Stimulated activated CD4-positive, alpha-beta T cell treated with anti-CD3 and anti-CD28 coated beads, TNF-alpha, amount 100 ng/mL, for 1 hour (primary cell): ENCODE data around the gene CCDC148.

ENCODE experiments used
- DNase-seq, 3 donors: peaks; one replicate each; pipeline ENCODE4 v3.0.0-alpha.2; 2020; ENCODE audit warnings: low read depth in 3 of 3, low spot score in 1 of 3

The CCDC148 gene

DNA sequence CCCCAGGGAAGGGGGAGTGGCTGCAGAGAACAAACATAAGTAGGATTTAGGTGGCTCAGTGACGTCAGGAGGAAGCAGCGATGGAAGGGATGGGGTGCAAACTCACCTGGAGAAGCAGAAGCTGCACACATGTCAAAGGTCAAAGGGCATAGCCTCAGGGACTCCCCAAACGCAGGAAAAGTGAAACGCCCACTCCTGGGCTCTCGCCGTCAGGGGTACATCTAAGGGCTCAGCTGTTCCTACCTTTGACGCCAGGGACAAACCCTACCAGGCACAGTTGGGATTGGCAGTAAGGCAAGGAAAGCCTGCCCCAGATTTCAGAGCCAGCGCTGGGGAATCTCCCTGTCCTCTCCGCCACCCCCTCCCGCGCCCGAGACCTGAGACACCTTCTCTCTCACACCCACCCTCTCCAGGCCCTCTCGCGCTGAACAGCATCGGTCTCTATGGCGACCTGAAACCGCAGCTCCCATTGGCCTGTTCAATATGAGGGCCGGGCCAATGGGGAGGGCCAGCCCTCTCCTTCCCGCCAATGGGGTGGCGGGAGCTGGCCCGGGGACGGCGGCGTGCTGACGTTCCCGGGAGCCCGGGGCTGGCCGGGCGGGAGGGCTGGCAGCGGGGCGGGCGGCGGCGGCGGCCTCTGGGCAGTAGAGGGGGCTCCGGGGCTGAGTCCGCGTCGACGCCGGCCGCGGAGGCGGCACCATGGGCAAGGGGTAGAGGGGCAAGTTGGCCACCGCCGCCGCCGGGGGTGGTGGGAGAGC is at the start of gene CCDC148, which contains the start of gene PKP4:
Gene CCDC148, minus strand, starts transcription at position 445 of the 758 bp plus-strand sequence. Its CDS starts 314 bp downstream, at position 131.
Gene PKP4, plus strand, starts transcription at position 644 of the 758 bp plus-strand sequence. CDS start 76,233 bp downstream, outside the sequence.
- peak; percentile 68 to 76 (median 73) for DNase-seq

GRCh38 chr2:158505448-158505934 is 48.9 kb upstream of the CCDC148 start:
- DNase-seq = no peak

GRCh38 chr2:158504088-158504487 is 47.5 kb upstream of the CCDC148 start:
- DNase-seq = no peak

DNA sequence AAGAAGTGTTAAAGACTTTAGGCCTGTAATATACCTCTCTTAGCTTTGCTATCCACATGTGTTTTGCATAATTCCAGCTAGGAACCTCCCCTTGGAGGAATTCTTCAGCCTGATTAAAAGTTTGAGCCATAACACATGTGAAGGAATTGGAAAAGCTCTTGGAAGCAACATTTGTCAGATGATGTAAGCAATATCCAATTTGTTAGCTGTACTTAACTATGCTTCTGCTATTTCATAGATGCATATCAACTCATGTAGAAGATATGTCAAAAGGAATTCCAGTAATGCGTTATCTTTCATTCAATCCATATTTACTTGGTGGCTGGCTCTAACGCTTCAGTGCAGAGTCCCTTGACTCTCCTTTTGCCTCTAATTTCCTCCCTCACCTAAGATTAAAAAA is 46.4 kb upstream of the CCDC148 start:
- no peak for DNase-seq

DNA sequence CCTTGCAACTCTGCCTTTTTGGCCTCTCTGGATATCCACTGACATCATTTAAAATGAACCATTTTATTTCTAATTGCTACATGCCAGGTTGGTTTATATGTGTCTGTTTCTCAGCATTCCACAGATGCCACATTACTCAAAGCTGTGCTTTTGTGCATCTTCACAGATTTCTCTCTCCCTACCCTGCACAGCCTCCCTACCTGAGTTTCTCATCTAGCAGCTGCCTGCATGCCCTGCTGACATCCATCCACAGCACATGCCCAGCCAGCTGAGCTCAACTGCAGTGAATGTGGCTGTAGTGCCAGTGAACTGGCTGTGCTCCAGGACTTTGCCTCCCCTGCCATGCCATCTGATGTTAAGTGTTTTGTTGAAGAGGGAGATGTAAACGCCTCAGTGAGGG is 44.7 kb upstream of the CCDC148 start:
- DNase-seq = no peak

GRCh38 chr2:158500333-158500732 is 43.8 kb upstream of the CCDC148 start:
- no peak for DNase-seq

- no peak for DNase-seq
Observed at GRCh38 chr2:158499383-158499782, 42.8 kb upstream of the CCDC148 start.

DNA sequence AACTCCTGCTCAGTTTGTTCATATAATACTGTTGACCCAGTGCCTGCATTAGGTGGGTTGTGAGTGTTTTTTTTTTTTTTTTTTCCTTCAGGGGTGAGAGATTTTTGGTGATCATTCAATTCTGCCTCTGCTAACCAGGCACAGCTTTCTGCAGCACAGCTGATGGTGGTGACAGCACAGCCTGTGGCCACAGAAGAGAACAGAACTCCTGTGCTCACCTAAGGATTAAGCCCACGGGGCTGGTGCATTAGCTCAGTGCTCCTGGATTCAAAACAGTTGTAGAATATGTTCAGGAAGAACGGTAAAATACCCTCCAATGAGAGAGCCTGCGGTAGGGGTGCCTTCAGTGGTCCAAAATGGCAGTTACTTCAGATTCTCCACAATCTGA is 42.2 kb upstream of the CCDC148 start:
- no peak for DNase-seq

DNA sequence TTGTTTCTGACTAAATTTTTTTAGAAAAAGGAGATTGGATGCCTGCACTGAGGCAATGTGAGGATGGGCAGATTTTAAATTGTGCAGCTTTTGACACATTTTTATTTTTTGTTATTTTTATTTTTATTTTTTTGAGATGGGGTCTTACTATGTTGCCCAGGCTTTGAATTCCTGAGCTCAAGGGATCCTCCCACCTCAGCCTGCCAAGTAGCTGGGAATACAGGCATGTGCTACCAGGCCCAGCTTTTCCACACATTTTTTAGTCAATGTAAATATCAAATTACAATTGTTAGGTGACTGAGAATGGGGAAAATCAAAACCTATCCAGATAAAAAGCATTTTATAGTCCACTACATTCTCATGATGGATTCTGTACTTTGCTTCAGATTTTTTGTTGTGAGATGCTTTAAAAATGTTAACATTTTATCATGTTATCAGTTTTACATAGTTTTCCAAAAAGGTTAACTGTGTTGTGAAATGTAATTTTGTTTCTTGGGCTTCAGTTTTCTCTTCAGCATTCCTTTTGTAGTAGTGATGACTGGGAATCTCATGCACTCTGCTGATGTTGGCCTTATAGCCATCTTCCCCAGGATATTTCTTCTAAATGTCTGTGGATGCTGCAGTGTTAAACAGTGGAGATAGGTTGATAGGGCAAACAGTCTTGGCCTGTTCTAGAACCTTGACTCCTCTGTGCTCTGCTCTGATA is 41.6 kb upstream of the CCDC148 start:
- DNase-seq = no peak

DNA sequence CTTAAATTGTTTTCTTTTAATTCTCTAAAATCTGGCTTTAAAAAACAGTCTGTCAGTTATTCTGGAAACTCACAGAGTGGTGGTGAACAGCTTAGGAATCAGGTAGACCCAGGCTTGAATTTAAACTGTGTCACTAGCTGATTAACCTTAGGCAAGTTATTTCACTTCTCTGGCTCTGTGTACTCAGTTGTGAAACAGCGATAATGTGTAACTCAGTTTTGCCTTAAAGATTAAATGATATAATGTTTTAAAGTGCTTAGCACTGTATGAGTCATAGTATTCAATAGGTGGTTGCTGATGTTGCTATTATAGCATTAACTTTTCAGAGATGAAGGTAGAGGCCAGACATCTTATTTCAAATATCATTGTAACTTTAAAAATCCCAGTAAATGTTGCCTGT is 40.9 kb upstream of the CCDC148 start:
- no peak for DNase-seq

DNA sequence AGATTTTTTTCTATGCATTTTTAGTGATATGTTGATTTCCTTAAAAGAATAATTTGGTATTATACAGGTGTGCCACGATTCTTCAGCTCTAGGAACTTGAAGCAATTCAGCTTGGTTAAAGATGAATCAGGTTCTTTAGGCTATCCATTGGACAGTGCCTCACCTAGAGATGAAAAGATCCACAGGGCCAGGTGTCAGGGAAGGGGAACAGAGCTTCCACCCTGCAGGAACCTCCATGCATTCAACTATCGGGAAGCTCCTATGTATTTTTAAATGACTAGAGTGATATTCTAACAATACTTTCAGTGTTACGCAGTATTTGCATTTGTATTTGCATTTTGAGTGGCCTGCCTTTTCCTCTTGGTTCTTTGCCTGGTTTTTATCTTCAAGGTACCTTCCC is 40.4 kb upstream of the CCDC148 start:
- DNase-seq = no peak

DNA sequence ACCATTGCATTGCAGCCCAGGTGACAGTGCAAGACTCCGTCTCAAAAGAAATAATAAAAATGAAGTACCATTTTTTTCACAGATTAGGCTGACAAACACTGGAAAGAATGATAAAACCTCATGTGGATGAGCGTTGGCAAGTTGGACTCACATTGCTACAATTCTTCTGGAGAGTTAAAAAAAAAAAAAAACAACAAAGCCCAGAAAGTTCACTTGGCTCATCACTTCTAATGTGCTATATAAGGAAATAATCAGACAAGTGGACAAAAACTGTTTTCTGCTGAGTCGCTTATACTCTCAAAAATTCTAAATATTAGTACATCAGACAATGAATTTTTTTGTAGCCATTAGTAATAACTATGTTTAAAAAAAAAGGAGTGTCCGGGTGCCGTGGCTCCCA is 38.6 kb upstream of the CCDC148 start:
- no peak for DNase-seq

DNA sequence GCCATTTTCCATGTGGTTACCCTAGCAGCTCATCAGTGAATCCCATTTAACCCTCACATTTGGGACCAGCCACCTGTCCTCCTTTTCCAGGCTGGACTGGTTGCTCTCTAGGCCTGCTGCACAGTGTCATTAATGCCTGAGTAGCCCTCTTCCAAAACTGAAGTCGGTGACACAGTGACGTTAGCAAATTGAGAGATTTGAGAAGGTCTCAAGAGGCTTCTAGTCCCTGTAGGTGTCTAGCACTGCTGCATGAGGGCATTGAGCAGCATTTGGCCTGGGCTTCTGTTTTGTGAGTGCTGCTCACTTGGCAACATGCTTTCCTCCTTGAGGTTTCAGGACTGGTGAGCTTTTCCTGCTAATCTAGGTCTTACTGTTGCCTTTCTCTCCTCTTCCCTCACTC is 36.9 kb upstream of the CCDC148 start:
- DNase-seq = no peak

DNA sequence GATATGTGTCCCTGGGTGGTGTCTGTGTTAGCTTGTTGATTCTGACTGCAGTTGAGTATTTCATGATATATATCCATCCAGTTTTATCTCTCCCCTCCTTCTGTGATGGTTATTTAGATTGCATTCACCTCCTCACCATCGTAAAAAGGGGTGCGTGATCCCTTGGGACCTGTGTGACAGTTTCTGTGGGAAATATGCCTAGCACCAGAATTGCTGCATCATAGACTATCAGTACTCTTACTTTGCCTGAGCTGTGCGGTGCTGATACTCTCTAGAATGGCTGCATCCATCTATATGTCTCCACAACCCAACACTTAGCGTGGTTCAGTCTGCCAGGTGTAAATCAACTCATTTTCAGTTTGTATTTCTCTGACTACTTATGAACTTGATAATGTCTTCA is 34.5 kb upstream of the CCDC148 start:
- DNase-seq = no peak

DNA sequence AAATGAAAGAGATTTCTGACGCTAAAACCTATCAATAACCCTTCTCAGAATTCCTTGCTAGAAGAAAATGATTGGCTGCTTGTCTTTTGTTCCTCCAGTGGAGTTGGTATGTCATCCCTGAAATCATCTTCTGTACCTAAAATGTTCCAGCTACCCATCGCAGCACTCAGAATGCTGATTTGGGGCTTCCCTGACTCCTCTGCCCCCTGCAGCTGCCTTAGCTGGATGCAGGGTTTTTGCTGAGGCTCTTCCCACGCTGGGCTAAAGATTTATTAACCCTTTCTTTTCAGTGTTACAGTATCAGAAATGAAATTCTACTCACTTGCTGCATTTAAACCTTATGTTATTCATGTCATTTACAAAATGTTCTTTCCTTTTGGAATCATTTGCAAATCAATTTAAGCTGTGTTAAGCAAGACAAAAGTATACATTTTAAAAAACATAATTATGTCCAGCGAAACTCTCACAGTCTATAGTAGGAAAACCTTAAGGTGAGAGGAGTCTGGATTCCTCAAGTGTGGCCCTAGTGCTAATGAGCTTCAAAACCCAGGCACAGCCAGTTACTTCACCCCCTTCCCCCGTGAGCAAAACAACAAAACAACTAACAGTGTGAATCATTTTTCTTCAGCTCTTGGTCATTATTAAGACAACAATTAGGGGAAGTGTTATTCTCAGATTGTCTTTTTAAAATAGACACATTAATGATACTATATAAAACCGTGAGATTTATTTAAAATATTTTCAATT is 33.0 kb upstream of the CCDC148 start:
- no peak for DNase-seq

GRCh38 chr2:158488442-158489216 is 32.1 kb upstream of the CCDC148 start:
- DNase-seq = no peak

DNA sequence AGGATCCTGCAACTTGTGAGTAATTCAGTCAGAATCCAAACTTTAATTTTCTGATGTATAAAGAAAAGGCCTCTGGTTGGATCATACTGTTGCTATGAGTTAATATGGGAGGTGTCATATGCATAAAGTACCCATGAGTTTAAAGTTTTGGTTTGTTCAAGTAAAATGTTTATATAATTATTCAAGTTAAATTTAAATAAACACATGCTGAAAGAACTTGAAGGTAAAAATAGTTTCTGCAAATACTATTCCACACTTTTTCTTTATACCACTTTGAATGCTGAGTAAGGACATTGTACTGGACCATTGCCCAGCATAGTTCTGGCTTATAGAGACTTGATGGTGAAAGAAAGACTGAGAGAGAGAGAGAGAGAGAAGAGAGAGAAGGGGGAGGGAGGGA is 30.9 kb upstream of the CCDC148 start:
- no peak for DNase-seq

- no peak for DNase-seq
Observed at GRCh38 chr2:158486970-158487325, 30.4 kb upstream of the CCDC148 start.

DNA sequence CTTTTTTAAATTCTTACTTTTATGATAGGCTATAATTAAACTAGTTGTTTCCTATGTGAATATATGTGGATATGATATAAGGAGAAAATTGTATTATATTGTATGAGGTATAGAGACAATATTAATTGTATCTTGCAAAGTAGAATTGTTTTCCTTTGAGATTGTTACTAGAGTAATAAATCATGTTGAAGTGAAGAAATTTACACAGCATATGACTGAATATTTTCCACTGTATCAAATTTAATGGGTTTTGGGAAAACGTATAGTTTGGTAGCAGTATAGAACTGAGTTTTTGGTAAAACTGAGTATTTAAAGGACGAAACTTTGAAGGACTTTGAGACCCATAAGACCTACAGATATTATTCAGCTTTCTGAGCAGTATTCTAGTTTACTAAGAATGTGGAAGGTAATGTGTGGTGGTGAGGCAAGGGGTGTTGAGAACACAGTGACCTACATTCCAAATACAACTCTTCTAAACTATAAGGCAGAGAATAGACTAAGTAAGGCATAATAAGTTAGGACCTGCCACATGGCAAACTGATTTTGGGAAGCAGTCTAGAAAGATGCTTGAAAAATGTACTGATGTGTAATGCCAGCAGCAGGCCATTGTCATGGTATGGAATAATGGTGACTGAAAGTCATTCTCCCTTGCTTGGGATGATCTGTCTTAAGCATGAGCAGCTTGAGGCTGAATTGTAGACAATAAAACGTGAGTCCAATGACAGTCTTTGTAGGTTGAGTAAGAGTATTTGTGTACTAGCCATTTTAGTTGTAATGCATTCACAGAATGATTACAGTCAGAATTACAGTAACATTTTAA is 29.8 kb upstream of the CCDC148 start:
- DNase-seq = no peak

- DNase-seq = no peak
Observed at GRCh38 chr2:158484892-158485556, 28.5 kb upstream of the CCDC148 start.
